ENCODE measurements around the gene RNF146.
A peak's percentile ranks its signal among the peaks of the same experiment; 100 is the strongest.

The RNF146 gene

GRCh38 chr6:127247114-127248096 is 19.3 kb upstream of the RNF146 start:
- DNase-seq (ENCODE audit: low spot score), result no peak
- no peak for TF ChIP-seq CTCF (IDR thresholded peaks at IDR 0.05)
- Histone ChIP-seq H3K27ac (no peak overlapping the region), H3K4me3 (no peak overlapping the region)

- no peak overlapping the region for H3K4me3 ChIP-seq
- H3K27ac ChIP-seq, result no peak overlapping the region
- TF ChIP-seq CTCF (IDR thresholded peaks at IDR 0.05), result no peak
- DNase-seq (ENCODE audit: low spot score), result no peak
Observed at GRCh38 chr6:127249621-127250020, 17.0 kb upstream of the RNF146 start.

- Histone ChIP-seq H3K4me3 (no peak overlapping the region), H3K27ac (no peak overlapping the region)
- TF ChIP-seq CTCF (IDR thresholded peaks at IDR 0.05), result no peak
- DNase-seq (ENCODE audit: low spot score), result no peak
Observed at GRCh38 chr6:127255286-127255685, 11.4 kb upstream of the RNF146 start.

- TF ChIP-seq CTCF (IDR thresholded peaks at IDR 0.05), result no peak
- DNase-seq (ENCODE audit: low spot score), result no peak
- no peak overlapping the region for H3K4me3 ChIP-seq
- H3K27ac ChIP-seq, result no peak overlapping the region
Observed at GRCh38 chr6:127262896-127263295, 3.8 kb upstream of the RNF146 start.

GRCh38 chr6:127263481-127263880 is 3.2 kb upstream of the RNF146 start:
- H3K4me3 ChIP-seq, result no peak overlapping the region
- no peak overlapping the region for H3K27ac ChIP-seq
- DNase-seq (ENCODE audit: low spot score), result no peak
- TF ChIP-seq CTCF (IDR thresholded peaks at IDR 0.05), result no peak

GRCh38 chr6:127266892-127267645 is 405 bp downstream of the RNF146 start:
- H3K4me3 ChIP-seq, result peak overlapping the region; percentile 99
- DNase-seq (ENCODE audit: low spot score), result peak; percentile 81
- H3K27ac ChIP-seq, result peak overlapping the region; percentile 99 to 100
- TF ChIP-seq CTCF (IDR thresholded peaks at IDR 0.05), result no peak
